GM21528 (cell line): Measurements from ENCODE around the gene SOX11.

Experiments
- ATAC-seq: cut with Tn5 transposase; IDR thresholded peaks from one replicate; pipeline ENCODE4 v1.9.1; 2021; ENCODE audit warnings: mild to moderate bottlenecking, moderate library complexity; ENCODE audit not compliant: unreplicated experiment, low FRiP score

SOX11 gene

DNA sequence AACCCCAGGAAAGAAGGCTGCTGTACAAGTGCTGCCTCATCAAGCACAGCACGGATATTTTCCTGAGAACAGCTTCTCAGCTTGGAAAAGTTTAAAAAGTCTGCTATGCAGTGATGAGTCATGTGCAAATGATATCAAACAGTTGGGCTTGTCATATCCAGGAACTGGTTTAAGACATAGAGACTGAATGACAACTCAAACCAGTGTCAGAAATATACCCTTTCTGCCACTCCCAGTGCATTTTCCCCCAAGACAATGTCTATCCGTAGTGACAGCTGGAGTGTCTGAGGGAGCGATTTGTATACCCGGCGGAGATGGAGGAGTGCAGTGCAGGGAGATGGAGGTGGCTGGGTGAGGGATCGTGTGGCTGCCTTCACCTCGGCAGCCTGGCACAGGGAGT is 28.2 kb downstream of the SOX11 start:
- ATAC-seq: no peak

DNA sequence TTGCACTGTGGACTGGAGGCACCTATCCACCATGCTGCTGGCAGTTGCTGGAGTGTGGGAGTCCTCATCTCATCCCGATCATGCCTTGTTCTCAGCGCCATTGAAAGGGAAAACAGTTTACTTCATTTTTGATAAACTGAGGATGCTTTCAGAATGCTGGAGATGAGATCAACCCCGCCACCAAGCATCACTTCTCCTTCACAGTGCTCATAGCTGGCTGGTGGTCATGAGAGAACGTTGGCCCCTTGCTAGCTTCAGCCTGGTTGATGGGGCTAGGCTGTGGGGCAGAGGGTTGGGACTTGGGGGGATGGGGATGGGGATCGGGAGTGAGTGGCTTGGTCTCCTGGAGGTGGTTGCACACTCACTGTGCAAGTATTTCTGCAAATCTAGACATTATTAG is 30.1 kb downstream of the SOX11 start:
- ATAC-seq: no peak

DNA sequence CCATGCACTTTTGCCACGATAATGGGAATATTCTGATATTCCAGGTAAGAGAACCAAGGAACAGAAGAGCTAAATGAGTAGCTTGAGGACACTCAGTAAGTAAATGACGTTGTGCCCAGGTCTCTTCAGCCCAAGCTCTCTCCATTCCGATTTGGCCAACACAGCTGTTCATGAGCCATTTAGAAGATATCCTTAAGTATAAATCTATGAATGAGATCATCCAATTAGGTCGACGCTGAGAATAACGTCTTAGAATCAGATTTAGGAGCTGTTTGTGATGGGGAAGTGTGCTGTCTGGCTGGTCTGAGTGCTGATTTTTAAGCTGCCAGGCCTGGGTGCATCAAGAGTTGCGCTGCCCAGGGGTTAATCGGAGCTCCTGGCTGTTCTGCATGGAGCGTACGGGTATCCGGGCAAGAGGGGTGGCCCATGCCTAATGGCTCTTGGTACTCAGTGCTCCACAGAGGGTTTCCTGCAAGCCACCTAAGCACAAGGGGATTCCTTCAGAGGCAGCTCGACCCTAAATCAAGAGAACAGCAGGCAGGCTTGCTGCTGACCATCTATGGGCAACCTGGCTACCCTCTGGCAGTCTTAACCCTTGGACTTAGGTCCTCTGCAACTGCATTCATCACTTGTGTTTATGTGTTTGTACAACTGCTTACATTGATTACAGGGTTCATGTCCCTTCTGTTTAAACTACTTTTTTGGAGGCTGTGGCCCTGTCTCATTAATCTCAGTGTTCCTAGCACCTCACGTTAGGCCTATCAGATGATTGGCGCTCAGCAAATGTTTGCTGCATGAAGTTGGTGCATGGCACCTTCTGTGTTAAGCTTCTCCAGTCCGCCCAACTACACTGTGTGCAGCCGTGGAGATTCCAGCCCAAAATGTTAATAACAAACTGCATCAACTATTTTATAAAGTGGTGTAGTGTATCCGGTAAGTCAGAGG is 31.9 kb downstream of the SOX11 start:
- no peak for ATAC-seq

DNA sequence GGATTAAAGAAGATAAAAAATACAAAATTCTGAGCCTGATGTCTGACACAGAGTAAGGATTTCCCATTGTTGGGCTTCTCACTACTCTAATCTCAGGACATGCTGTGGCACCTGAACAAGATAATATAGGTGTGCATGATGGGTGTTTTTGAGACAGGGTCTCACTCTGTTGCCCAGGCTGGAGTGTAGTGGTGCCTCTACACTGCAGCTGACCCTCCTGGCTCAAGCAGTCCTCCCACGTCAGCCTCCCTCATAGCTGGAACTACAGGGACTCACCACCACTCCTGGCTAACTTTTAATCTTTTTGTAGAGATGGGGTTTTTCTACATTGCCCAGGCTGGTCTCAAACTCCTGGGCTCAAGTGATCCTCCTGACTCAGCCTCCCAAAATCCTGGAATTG is 32.9 kb downstream of the SOX11 start:
- ATAC-seq: no peak

DNA sequence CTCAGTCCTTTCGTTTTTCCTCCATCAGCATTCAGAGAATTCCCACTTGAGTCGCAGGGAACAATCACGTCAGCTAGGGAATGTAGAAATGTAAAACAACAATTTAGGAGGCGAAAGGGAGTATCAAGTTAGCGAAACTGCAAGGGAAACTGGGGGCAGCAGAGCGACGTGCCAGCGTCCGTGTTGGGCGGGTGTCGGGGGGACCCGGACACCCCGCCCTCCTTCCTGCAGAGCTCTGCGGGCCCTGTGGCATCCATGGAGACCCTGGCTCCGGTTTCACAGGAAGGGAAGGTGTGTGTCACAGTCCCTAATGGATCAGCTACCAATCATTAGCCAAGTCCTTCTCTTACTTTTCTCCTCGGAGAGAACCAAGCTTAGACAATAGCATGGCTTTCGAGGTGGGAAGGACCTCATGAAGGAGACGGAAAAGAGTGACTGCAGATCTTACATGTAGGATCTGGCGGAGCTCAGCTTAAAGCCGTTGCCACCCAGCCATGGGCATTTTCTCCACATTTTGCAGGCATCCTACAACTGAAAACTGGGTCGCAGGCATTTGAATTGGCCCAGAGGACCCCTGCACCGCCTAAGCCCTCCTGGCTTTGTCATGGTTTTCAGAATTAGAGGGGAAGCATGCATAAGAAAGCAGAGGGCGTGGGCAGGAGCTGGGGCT is 33.7 kb downstream of the SOX11 start:
- no peak for ATAC-seq

DNA sequence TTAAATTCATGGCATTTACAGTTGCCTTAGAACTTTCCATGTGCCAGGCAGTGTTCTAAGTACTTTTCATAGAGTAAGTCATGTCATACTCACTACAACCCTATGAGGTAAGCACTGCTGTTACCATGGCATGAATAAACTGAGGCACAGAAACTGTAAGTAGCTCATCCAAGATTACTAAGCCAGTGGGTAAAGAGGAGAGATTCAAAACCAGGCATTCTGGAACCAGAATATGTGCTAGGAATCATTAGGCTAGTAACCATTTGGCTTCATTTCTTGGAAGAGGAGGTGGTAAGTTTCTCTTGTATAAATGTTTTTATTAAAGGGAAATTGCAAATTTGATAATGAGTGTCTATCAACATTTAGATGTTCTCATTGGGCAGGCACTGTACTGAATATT is 35.1 kb downstream of the SOX11 start:
- ATAC-seq: no peak

DNA sequence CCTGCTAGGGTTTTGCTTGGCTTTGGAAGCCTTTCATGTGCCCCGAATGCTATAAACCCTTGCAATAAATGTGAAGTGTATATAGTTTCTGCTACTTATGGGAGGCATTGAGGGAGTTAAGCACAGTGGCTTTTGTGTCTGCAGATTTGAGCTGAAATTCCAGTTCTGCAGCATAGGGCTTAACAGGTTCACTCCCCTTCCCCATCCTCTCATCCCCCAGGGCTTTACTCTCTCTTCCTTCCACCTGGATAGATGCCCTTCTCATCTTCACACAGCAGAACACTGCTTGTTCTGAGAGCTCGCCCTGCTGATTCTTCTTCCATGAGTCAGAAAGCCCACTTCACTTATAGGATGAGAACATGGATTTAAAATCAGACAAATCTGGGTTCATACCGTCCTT is 37.2 kb downstream of the SOX11 start:
- ATAC-seq: no peak

DNA sequence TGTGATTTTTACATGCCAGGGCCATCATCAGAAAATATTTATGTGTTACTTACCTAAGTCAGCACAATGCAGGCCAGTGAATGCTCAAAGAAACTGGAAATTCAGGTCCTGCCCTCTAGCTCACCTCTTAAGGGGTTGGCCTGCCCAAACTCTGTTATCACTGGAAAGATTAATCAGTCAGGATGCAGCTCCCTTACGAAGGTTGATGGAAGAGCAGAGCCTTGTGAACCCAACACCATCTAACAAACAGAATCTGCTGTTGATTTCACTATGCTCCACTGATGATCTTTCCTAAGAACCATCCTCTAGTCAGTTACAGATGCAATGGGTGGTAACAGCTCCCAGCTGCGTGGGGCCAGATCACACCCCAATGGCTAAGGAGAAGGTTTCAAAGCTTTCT is 38.2 kb downstream of the SOX11 start:
- no peak for ATAC-seq

DNA sequence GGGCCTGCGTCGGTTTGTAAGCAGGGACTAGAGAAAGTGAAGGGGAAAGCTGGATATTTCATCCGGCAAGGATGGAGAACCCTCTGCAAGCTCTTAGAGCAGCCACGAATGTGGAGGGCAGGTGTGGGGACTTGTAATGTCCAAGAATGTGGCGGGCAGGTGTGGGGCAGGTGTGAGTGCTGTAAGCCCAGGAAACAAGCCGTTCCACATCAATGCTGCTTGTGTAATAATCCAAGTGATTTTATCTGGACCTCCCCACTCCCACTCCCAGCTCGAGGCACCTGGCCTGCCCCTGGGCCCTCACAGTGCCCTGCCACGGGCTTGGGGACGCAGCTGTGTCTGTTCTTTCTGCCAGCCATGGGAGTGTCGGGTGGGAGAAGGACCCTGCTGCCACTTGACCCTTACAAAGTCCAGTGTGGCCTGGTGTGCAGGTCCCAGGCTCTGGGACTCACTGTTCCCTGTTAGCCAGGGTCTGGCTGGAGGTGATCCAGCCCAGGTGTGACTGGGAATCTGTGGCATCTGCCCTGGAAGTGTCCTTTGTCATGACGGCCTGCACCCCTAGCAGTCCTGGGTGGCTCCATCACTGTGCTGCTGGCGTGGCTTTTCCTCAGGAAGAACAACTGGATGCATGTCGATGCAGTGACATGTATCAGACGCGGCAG is 42.8 kb downstream of the SOX11 start:
- ATAC-seq: no peak

DNA sequence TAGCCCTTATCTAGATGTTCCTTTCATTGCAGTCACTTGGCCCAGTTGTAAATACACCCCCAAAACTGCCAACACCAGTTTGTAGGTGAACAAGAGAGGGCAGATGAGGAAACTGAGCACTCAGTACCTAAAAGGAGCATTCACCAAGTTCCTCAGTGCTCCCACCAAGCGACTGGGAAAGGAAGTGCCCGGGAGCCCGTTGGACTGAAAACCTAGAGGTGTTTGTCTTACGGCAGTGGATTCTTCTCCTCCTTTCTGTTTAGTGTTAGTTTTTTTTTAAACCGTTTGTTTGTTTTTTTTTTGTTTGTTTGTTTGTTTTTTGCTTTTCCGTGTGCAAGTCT is 43.3 kb downstream of the SOX11 start:
- no peak for ATAC-seq

DNA sequence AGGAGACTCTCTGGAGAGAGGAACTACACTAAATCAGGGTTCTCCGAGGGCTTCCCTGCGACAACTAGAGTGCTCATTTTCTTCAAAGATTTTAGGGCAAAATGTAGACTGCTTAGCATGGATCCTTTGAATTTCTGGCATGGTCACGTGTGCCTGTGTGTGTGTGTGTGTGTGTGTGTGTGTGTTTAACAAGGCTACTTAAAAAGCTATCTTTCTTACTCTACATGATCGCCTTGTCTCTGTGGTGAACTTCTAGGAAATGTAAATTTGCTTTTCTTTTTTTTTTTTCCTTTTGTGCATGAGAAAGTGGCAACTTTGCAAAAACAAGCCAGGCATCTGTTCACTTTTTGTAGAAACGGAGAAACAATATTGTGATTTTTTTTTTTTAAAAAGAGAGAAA is 43.9 kb downstream of the SOX11 start:
- no peak for ATAC-seq

DNA sequence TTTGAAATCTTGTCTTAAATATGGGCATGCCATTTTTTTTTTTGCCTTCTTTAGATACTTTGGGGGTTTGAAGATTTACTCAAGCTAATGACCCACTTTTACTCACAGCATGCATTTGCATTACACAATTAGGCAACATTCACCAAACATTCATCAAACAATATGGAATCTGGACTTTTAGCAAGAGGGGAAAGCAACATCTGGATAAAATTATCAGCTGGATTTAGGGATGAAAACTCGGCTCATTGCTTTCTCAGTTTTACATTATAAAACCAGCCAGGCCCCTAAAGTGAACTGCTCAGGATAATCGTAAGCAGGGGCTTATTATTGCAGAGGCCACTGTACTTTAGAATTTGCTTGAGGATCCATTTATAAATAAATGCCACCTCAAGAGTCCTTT is 44.7 kb downstream of the SOX11 start:
- no peak for ATAC-seq

DNA sequence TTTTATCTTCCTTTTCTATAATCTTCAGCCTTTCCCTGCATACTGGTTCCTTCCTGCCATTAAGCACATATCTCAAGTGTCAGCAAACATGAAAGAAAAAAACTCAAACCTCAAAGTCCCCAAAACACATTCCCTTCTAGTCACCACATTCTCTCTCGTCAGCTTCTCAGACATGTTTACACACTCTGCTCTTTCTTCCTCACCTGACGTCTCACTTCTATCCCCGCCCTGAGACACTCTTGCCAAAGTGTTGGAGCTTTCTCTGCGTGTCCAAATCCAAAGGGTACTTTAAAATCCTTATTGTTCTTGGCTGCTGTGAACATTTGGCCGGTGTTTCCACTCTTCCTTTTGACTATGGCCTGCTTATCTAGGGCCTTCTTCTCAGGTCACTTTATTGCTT is 47.9 kb downstream of the SOX11 start:
- no peak for ATAC-seq

DNA sequence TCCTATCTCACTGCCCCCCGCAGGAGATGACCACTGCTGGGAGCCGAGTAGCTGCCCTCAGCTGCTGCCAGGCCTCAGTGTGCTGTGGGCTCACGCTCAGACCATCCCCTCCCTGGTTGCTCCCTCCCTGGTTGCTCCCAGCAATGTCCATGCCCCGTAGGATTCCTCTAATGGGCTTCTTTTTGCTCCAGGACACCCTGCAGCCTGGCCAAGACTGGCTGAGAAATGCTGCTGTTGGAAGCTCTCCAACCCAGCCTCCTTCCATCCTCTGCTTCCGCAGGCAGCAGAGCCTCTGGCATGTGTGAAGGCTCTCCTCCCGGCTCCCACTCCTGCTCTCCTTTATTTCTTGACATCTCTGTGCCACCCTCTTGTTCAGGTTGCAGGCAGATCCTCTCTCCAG is 48.6 kb downstream of the SOX11 start:
- no peak for ATAC-seq

DNA sequence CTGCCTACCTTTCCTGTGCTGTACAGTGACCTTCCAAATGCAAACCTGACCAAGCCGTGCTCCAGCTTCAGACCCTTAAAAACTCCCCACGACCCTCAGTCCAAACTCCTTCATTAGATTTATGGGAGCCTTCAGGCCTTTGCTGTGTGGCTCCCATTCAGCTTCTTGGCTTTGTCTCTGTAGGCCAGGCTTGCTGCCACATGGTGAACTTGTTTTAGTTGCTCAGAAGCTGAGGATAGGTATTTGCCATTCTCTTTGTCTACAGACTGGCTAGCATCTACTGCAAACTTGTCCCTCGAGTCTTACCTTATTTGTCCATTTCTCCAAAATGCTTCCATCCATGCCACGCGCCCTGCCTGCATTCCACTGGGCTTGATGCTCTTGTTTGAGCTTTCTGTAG is 49.1 kb downstream of the SOX11 start:
- no peak for ATAC-seq

DNA sequence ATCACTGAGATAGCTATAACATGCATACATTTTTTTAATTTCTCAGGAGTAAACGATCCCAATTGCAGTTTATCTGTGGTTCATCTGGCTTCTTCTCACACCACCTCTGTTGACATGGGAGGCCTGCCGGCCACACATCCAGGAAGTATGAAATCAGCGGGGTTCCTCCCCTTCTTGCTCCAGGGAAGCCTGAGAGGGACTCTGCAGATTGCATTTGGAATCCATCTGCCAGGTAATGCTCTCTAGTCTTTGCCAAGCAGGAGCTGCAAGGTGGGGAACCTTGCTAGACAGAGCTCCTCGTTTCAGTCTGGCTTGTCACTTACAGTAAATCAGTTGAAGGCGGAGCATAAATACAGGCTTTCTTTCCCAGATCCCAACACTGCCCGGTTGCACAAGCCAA is 49.9 kb downstream of the SOX11 start:
- ATAC-seq: no peak

DNA sequence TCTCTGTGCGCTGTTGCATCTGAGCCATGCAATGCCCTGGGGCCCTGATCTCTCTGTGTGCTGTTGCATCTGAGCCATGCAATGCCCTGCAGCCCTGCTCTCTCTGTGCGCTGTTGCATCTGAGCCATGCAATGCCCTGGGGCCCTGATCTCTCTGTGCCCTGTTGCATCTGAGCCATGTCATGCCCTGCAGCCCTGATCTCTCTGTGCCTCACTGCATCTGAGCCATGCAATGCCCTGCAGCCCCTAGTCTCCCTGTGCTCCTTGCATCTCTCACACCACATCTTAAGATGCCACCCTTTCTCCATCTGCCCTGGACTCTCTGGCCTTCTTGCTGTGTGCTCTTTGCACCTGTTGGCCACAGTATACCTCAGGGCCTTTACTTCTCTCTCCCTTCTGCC is 56.2 kb downstream of the SOX11 start:
- ATAC-seq: no peak

DNA sequence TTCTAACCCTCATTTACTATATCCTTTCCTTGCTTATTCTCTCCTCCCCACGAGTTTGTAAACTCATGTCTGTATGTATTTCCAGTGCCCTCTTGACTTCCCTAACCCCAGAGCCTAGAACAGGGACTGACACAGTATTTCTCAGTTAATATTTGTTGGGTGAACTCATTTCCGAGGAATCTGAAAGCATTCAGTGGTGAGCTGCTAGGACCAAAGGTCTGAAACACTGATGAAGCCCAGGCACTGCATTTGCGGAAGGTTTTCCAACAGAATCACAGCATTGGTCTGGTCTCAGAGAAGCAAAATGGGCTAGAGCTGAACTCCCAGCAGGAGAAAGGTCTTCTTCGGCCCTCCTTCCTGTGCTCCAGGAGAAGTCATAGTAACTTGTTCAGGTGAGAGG is 56.8 kb downstream of the SOX11 start:
- ATAC-seq: no peak

DNA sequence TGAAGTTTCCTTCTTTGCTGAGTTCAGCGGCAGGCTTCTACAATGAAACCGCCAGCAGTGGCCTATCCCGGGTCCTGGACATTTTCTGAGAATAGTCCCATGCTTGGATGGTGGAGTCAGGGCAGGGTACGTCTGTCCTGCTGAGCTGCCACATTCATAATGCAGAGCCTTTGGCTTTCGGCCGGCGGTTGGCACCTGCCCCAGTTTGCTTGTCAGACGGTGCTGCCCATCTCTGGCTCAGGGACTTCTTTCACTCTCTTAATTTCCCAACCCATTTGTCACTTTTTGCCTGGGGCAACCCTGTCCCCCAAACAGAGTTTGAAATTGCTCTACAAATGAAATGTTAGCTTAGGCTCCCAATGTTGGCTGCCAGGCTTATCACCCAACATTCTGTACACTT is 57.2 kb downstream of the SOX11 start:
- no peak for ATAC-seq
